GM23248 (cell line): Measurements from ENCODE around the gene TSPAN12. TPM values are rescaled to one million over a fixed set of nuclear protein-coding genes. Genes with fewer than 3 reads are reported as not detected.
A peak's percentile ranks its signal among the peaks of the same experiment; 100 is the strongest.

Source experiments
- DNase-seq: peaks from one replicate; pipeline ENCODE4 v3.0.0-alpha.2; 2015
- H2AFZ ChIP-seq: fragments of 200-600 bp; sonication (generic); 2 replicates; pipeline ENCODE4 v1.6.1; 2016; ENCODE audit warnings: antibody characterized with exemption
- H3F3A ChIP-seq: fragments of 200-600 bp; sonication (generic); 2 replicates; pipeline ENCODE4 v1.6.1; 2016; ENCODE audit warnings: mild to moderate bottlenecking, antibody characterized with exemption, mixed run types; ENCODE audit not compliant: insufficient read depth
- H3K27ac ChIP-seq: fragments of 200-600 bp; sonication (generic); 2 replicates; pipeline ENCODE4 v1.5.1; 2016; ENCODE audit warnings: mild to moderate bottlenecking
- H3K27me3 ChIP-seq: fragments of 200-600 bp; sonication (generic); replicated peaks from 2 replicates; pipeline ENCODE4 v1.6.1; 2016; ENCODE audit warnings: mild to moderate bottlenecking; ENCODE audit not compliant: insufficient read depth
- H3K36me3 ChIP-seq: fragments of 200-600 bp; sonication (generic); 2 replicates; pipeline ENCODE4 v1.6.1; 2016; ENCODE audit warnings: low read depth, mild to moderate bottlenecking
- H3K4me1 ChIP-seq: fragments of 200-600 bp; sonication (generic); 2 replicates; pipeline ENCODE4 v1.6.1; 2016; ENCODE audit warnings: mild to moderate bottlenecking; ENCODE audit not compliant: insufficient read depth
- H3K4me2 ChIP-seq: fragments of 200-600 bp; sonication (generic); one replicate; pipeline ENCODE4 v1.6.1; 2016; ENCODE audit warnings: mild to moderate bottlenecking; ENCODE audit not compliant: unreplicated experiment
- H3K4me3 ChIP-seq: fragments of 200-600 bp; sonication (generic); 2 replicates; pipeline ENCODE4 v1.5.1; 2016; ENCODE audit warnings: mild to moderate bottlenecking
- H3K79me2 ChIP-seq: fragments of 200-600 bp; sonication (generic); 2 replicates; pipeline ENCODE4 v1.6.1; 2016; ENCODE audit warnings: mild to moderate bottlenecking; ENCODE audit not compliant: insufficient read depth
- H3K9ac ChIP-seq: fragments of 200-600 bp; sonication (generic); 2 replicates; pipeline ENCODE4 v1.6.1; 2016; ENCODE audit warnings: mild to moderate bottlenecking
- H3K9me2 ChIP-seq: fragments of 200-600 bp; sonication (generic); 2 replicates; pipeline ENCODE4 v1.6.1; 2016; ENCODE audit warnings: mixed run types, mild to moderate bottlenecking, moderate library complexity; ENCODE audit not compliant: insufficient read depth
- H3K9me3 ChIP-seq: fragments of 200-600 bp; sonication (generic); one replicate; pipeline ENCODE4 v1.6.1; 2017; ENCODE audit warnings: low read depth
- H4K20me1 ChIP-seq: fragments of 200-600 bp; sonication (generic); 2 replicates; pipeline ENCODE4 v1.6.0; 2016; ENCODE audit not compliant: insufficient read depth
- EZH2 ChIP-seq: fragments of 200-600 bp; sonication (generic); IDR thresholded peaks from 2 replicates; pipeline ENCODE4 v1.6.1; 2018; ENCODE audit warnings: antibody characterized with exemption, mild to moderate bottlenecking; ENCODE audit not compliant: insufficient read depth, poor library complexity, severe bottlenecking
- EZH2phosphoT487 ChIP-seq: fragments of 200-600 bp; sonication (generic); IDR thresholded peaks from 2 replicates; pipeline ENCODE4 v1.6.1; 2018; ENCODE audit warnings: antibody characterized with exemption, moderate library complexity, mild to moderate bottlenecking, low read depth; ENCODE audit not compliant: insufficient read depth
- WGBS, 2 experiments: methylation state at CpG; one replicate each; pipeline ENCODE4 v1.1.6; 2015 to 2017; ENCODE audit warnings: low lambda C conversion rate in 2 of 2, low coverage in 1 of 2; ENCODE audit errors: missing lambda C conversion rate in 2 of 2; 5-methylcytosine and 5-hydroxymethylcytosine counted together
- in situ Hi-C: fragments of 300-500 bp; cut with MboI; formaldehyde crosslinking; loops from 2 replicates; pipeline ENCODE4 v1.15.0; 2020
- polyA plus RNA-seq: library from polyadenylated mRNA; unstranded; fragments of >200 nt; fragmentation: Nextera tagmentation; extraction: Ambion mirVana; gene quantifications from 2 replicates; pipeline ENCODE4 v1.2.1, GENCODE V29; 2016
- total RNA-seq: library from RNA; depleted of rRNA; stranded (reverse); fragments of >200 nt; shearing (Covaris generic); gene quantifications from 2 replicates; pipeline ENCODE4 v1.2.3, GENCODE V29; 2014

TSPAN12 gene
- total and polyA plus RNA-seq, 2 experiments from 2014 or later, result under 0.01 to 0.70 TPM

- Histone ChIP-seq H3K9me3 (no peaks in the 10 kb centered on the region), H3K4me2 (no peak overlapping the region), H3K9ac (no peak overlapping the region), H3K27ac (no peak overlapping the region), H3K4me1 (no peaks in the 10 kb centered on the region), H2AFZ (no peak overlapping the region), H3F3A (no peaks in the 10 kb centered on the region), H3K27me3 (peaks cover 35% of the 10 kb centered on the region; the same call in 1 of the 2 replicates), H3K36me3 (no peaks in the 10 kb centered on the region), H4K20me1 (no peaks in the 10 kb centered on the region), H3K9me2 (no peaks in the 10 kb centered on the region), H3K4me3 (no peak overlapping the region), H3K79me2 (no peaks in the 10 kb centered on the region)
- in situ Hi-C loops, result no loop called here
- no peak for DNase-seq
- WGBS, 2 experiments, result 7 to 9% methylated on average over 3 of the region's 3 CpGs
- TF ChIP-seq EZH2 (no peak), EZH2phosphoT487 (no peak)
Observed at GRCh38 chr7:120862987-120863590, 5.1 kb upstream of the TSPAN12 start.

GRCh38 chr7:120860156-120860555 lies 2.2 kb upstream of the TSPAN12 start:
- Histone ChIP-seq H3F3A (no peaks in the 10 kb centered on the region), H3K4me3 (no peak overlapping the region), H4K20me1 (no peaks in the 10 kb centered on the region), H3K9ac (no peak overlapping the region), H3K9me3 (no peaks in the 10 kb centered on the region), H3K4me2 (no peak overlapping the region), H2AFZ (no peak overlapping the region), H3K9me2 (no peaks in the 10 kb centered on the region), H3K36me3 (no peaks in the 10 kb centered on the region), H3K4me1 (no peaks in the 10 kb centered on the region), H3K79me2 (no peaks in the 10 kb centered on the region), H3K27me3 (peaks cover 35% of the 10 kb centered on the region; the same call in 1 of the 2 replicates), H3K27ac (no peak overlapping the region)
- DNase-seq, result no peak
- TF ChIP-seq EZH2phosphoT487, result no peak
- no peak for TF ChIP-seq EZH2
- 76 to 89% methylated on average over 2 of the region's 2 CpGs for WGBS, 2 experiments
- in situ Hi-C loops, result no loop called here

DNA sequence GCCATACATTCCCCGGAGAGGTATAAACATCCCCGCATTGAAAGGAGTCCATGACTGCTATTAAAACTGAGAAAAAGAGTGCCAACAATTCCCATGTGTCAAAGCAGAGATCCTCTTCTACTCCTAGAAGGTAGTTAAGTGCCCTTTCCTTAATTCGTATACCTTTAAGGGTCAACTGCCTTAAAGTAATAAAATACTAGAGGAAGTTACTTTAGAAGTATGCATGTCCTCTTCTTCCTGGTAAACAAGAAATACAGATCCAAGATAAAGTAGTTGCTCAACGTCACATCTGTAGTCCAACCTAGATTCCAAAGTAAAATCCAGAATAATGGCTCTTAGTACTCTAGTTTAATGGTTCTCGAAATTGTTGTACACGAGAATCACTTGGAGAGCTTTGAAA lies 1.5 kb upstream of the TSPAN12 start:
- Histone ChIP-seq H4K20me1 (no peaks in the 10 kb centered on the region), H3K9me2 (no peaks in the 10 kb centered on the region), H3K4me1 (no peaks in the 10 kb centered on the region), H3K79me2 (no peaks in the 10 kb centered on the region), H3K9me3 (no peaks in the 10 kb centered on the region), H3F3A (no peaks in the 10 kb centered on the region), H3K27ac (no peak overlapping the region), H2AFZ (no peak overlapping the region), H3K27me3 (peaks cover 29% of the 10 kb centered on the region; the same call in 1 of the 2 replicates), H3K36me3 (no peaks in the 10 kb centered on the region), H3K4me3 (no peak overlapping the region), H3K9ac (no peak overlapping the region), H3K4me2 (no peak overlapping the region)
- in situ Hi-C loops, result no loop called here
- no peak for TF ChIP-seq EZH2phosphoT487
- no peak for TF ChIP-seq EZH2
- DNase-seq, result no peak
- 81 to 83% methylated on average over 6 of the region's 6 CpGs for WGBS, 2 experiments

GRCh38 chr7:120856621-120857352 lies 1.2 kb downstream of the TSPAN12 start:
- peak; percentile 47 for DNase-seq
- no peak overlapping the region for H3K9ac ChIP-seq
- peak overlapping the region; percentile 87 for H3K4me3 ChIP-seq
- no peak for TF ChIP-seq EZH2phosphoT487
- no peak for TF ChIP-seq EZH2
- H3F3A ChIP-seq, result no peaks in the 10 kb centered on the region
- peak overlapping the region; percentile 78 for H2AFZ ChIP-seq
- in situ Hi-C loops, result no loop called here
- no peaks in the 10 kb centered on the region for H3K9me2 ChIP-seq
- H3K36me3 ChIP-seq, result no peaks in the 10 kb centered on the region
- H3K4me2 ChIP-seq, result peak overlapping the region; percentile 76
- 10 to 11% methylated on average over 39 of the region's 39 CpGs for WGBS, 2 experiments
- no peaks in the 10 kb centered on the region for H3K4me1 ChIP-seq
- 0 out of 2 replicates have a peak, but pooled peaks cover 20% of the 10 kb centered on the region for H3K27me3 ChIP-seq
- no peaks in the 10 kb centered on the region for H3K9me3 ChIP-seq
- H4K20me1 ChIP-seq, result no peaks in the 10 kb centered on the region
- H3K79me2 ChIP-seq, result no peaks in the 10 kb centered on the region
- H3K27ac ChIP-seq, result no peak overlapping the region
